ENCODE results near the gene PLA2G6.

PLA2G6 gene

GRCh38 chr22:38081941-38082828 is 99.4 kb downstream of the PLA2G6 start:
- CTCF ChIA-PET, result interaction anchor here (1.5 kb wide), 1 partner anchor 18 kb away, joined by 4 read pairs; no protein-coding TSS in a partner anchor
- no peak overlapping the region for H3K4me3 ChIP-seq (ENCODE audit: low read depth, low read length)
- no peaks in the 10 kb centered on the region for H3K9me3 ChIP-seq (ENCODE audit: control insufficient read depth, insufficient read depth, low read depth, low read length)
- no peak overlapping the region for H3K27ac ChIP-seq (ENCODE audit: extremely low read depth, low read depth, low read length)
- no peaks in the 10 kb centered on the region for H3K4me1 ChIP-seq (ENCODE audit: control insufficient read depth, insufficient read depth, low read length)
- H3K36me3 ChIP-seq (ENCODE audit: control insufficient read depth in 2 of 2, insufficient read depth in 1 of 2, low read length in 2 of 2), result peaks cover 0 to 20% of the 10 kb centered on the region in 2 experiments; a peak in 1 of 3 replicates
- peak; percentile 37; the same call in 1 of the 2 replicates for TF ChIP-seq SP2 (tag by site-specific recombination; IDR thresholded peaks at IDR 0.05)
- no peak for TF ChIP-seq ZFHX2 (tag by site-specific recombination; conservative IDR thresholded peaks at IDR 0.05)
- no peak for TF ChIP-seq ZNF292 (tag by site-specific recombination; IDR thresholded peaks at IDR 0.05; ENCODE audit: borderline replicate concordance, low read depth)
- TF ChIP-seq KLF8 (tag by site-specific recombination; IDR thresholded peaks at IDR 0.05), result 0 out of 2 replicates have a peak, but pooled peaks have one; percentile 14
- no peak for TF ChIP-seq ZNF544 (tag by site-specific recombination; IDR thresholded peaks at IDR 0.05)
- POLR2A ChIA-PET, result interaction anchor here (0.6 kb wide), 1 partner anchor 365 kb away, joined by 3 read pairs; no protein-coding TSS in a partner anchor

GRCh38 chr22:38081636-38081940 is 100.0 kb downstream of the PLA2G6 start:
- TF ChIP-seq PATZ1 (tag by site-specific recombination; IDR thresholded peaks at IDR 0.05) (0 out of 2 replicates have a peak, but pooled peaks have one; percentile 17), GLIS2 (tag by site-specific recombination; IDR thresholded peaks at IDR 0.05) (peak; percentile 32; the same call in 1 of the 2 replicates), ZNF155 (tag by site-specific recombination; IDR thresholded peaks at IDR 0.05) (no peak)
- Histone ChIP-seq H3K9me3 (ENCODE audit: control insufficient read depth, insufficient read depth, low read depth, low read length) (no peaks in the 10 kb centered on the region), H3K4me1 (ENCODE audit: control insufficient read depth, insufficient read depth, low read length) (no peaks in the 10 kb centered on the region), H3K36me3 (ENCODE audit: control insufficient read depth in 2 of 2, insufficient read depth in 1 of 2, low read length in 2 of 2) (peaks cover 0 to 19% of the 10 kb centered on the region in 2 experiments; a peak in 1 of 3 replicates), H3K27ac (ENCODE audit: extremely low read depth, low read depth, low read length) (no peak overlapping the region), H3K4me3 (ENCODE audit: low read depth, low read length) (no peak overlapping the region)
- CTCF ChIA-PET, result interaction anchor here (1.5 kb wide), 1 partner anchor 19 kb away, joined by 4 read pairs; no protein-coding TSS in a partner anchor
- POLR2A ChIA-PET, result interaction anchor here (0.6 kb wide), 1 partner anchor 366 kb away, joined by 3 read pairs; no protein-coding TSS in a partner anchor

GRCh38 chr22:38080850-38081635 is 100.6 kb downstream of the PLA2G6 start:
- H3K4me1 ChIP-seq (ENCODE audit: control insufficient read depth, insufficient read depth, low read length), result no peaks in the 10 kb centered on the region

More at GRCh38 chr22:38080850-38081635, 100.6 kb downstream of the PLA2G6 start:
- Histone ChIP-seq H3K36me3 (ENCODE audit: control insufficient read depth in 2 of 2, insufficient read depth in 1 of 2, low read length in 2 of 2) (peaks cover 0 to 23% of the 10 kb centered on the region in 2 experiments; a peak in 1 of 3 replicates), H3K4me3 (ENCODE audit: low read depth, low read length) (no peak overlapping the region), H3K9me3 (ENCODE audit: control insufficient read depth, insufficient read depth, low read depth, low read length) (no peaks in the 10 kb centered on the region), H3K27ac (ENCODE audit: extremely low read depth, low read depth, low read length) (no peak overlapping the region)
- ChIA-PET POLR2A (interaction anchor here (0.6 to 1.2 kb wide), 2 partner anchors 17 to 367 kb away, joined by 3 to 4 read pairs; no protein-coding TSS in a partner anchor), CTCF (interaction anchor here (1.5 kb wide), 1 partner anchor 19 kb away, joined by 4 read pairs; no protein-coding TSS in a partner anchor)
- TF ChIP-seq ZFP69B (tag by site-specific recombination; IDR thresholded peaks at IDR 0.05) (no peak), KLF9 (tag by site-specific recombination; IDR thresholded peaks at IDR 0.05; ENCODE audit: low read depth) (no peak), ZNF112 (tag by site-specific recombination; IDR thresholded peaks at IDR 0.05) (no peak), ZBTB1 (tag by site-specific recombination; IDR thresholded peaks at IDR 0.05) (no peak), ZNF544 (tag by site-specific recombination; IDR thresholded peaks at IDR 0.05) (no peak), ZNF560 (tag by site-specific recombination; IDR thresholded peaks at IDR 0.05; ENCODE audit: borderline replicate concordance) (no peak), ZNF175 (tag by site-specific recombination; IDR thresholded peaks at IDR 0.05) (no peak), ZNF629 (tag by site-specific recombination; IDR thresholded peaks at IDR 0.05) (no peak), KLF10 (tag by site-specific recombination; IDR thresholded peaks at IDR 0.05) (no peak), WT1 (tag by site-specific recombination; IDR thresholded peaks at IDR 0.05) (no peak), ZNF266 (tag by site-specific recombination; IDR thresholded peaks at IDR 0.05; ENCODE audit: low read depth) (no peak), ZNF24 (tag by site-specific recombination; IDR thresholded peaks at IDR 0.05) (no peak), ZNF138 (tag by site-specific recombination; IDR thresholded peaks at IDR 0.05; ENCODE audit: borderline replicate concordance) (no peak), ZNF837 (tag by site-specific recombination; IDR thresholded peaks at IDR 0.05) (no peak), ZBTB48 (tag by site-specific recombination; IDR thresholded peaks at IDR 0.05) (no peak), GLI4 (tag by site-specific recombination; IDR thresholded peaks at IDR 0.05) (no peak)
